Hepatocyte (in vitro differentiated cells): ENCODE measurements around the gene C1QC. TPM values are rescaled to one million over a fixed set of nuclear protein-coding genes. Genes with fewer than 3 reads are reported as not detected.

ENCODE experiments used
- DNase-seq: peaks from one replicate; pipeline ENCODE4 v3.0.0-alpha.2; 2016; ENCODE audit warnings: low spot score
- H2AFZ ChIP-seq: fragments of 200-600 bp; sonication (generic); 2 replicates; pipeline ENCODE4 v1.6.0; 2016; ENCODE audit warnings: antibody characterized with exemption, mild to moderate bottlenecking
- H3K27ac ChIP-seq: fragments of 200-600 bp; sonication (generic); 2 replicates; pipeline ENCODE4 v1.5.1; 2016; ENCODE audit warnings: mild to moderate bottlenecking
- H3K27me3 ChIP-seq: fragments of 200-600 bp; sonication (generic); 2 replicates; pipeline ENCODE4 v1.6.1; 2016
- H3K36me3 ChIP-seq: fragments of 200-600 bp; sonication (generic); replicated peaks from 2 replicates; pipeline ENCODE4 v1.5.1; 2016; ENCODE audit warnings: low read depth; ENCODE audit not compliant: insufficient read depth
- H3K4me1 ChIP-seq: fragments of 200-600 bp; sonication (generic); 2 replicates; pipeline ENCODE4 v1.5.1; 2016; ENCODE audit warnings: mild to moderate bottlenecking, moderate library complexity; ENCODE audit not compliant: insufficient read depth
- H3K4me2 ChIP-seq: fragments of 200-600 bp; sonication (generic); 2 replicates; pipeline ENCODE4 v1.6.0; 2016
- H3K4me3 ChIP-seq: fragments of 200-600 bp; sonication (generic); 2 replicates; pipeline ENCODE4 v1.5.1; 2016; ENCODE audit warnings: mild to moderate bottlenecking
- H3K79me2 ChIP-seq: fragments of 200-600 bp; sonication (generic); 2 replicates; pipeline ENCODE4 v1.6.0; 2017; ENCODE audit warnings: mild to moderate bottlenecking
- H3K9me2 ChIP-seq: fragments of 200-600 bp; sonication (generic); replicated peaks from 2 replicates; pipeline ENCODE4 v1.6.0; 2017; ENCODE audit warnings: mild to moderate bottlenecking; ENCODE audit not compliant: insufficient read depth
- H3K9me3 ChIP-seq: fragments of 200-600 bp; sonication (generic); 2 replicates; pipeline ENCODE4 v1.5.1; 2016; ENCODE audit warnings: low read depth, mild to moderate bottlenecking
- H4K20me1 ChIP-seq: fragments of 200-600 bp; sonication (generic); 2 replicates; pipeline ENCODE4 v1.6.0; 2016; ENCODE audit warnings: mild to moderate bottlenecking; ENCODE audit not compliant: insufficient read depth, poor library complexity, severe bottlenecking
- CTCF ChIP-seq: fragments of 200-600 bp; sonication (generic); IDR thresholded peaks from 2 replicates; pipeline ENCODE4 v1.5.1; 2016; ENCODE audit warnings: antibody characterized with exemption, mild to moderate bottlenecking; ENCODE audit not compliant: poor library complexity
- EZH2 ChIP-seq: fragments of 200-600 bp; sonication (generic); IDR thresholded peaks from 2 replicates; pipeline ENCODE4 v1.6.1; 2016; ENCODE audit warnings: antibody characterized with exemption, mild to moderate bottlenecking, borderline replicate concordance
- EZH2phosphoT487 ChIP-seq: fragments of 200-600 bp; sonication (generic); IDR thresholded peaks from one replicate; pipeline ENCODE4 v1.6.1; 2018; ENCODE audit warnings: antibody characterized with exemption, mild to moderate bottlenecking, low read depth, moderate library complexity; ENCODE audit not compliant: unreplicated experiment, severe bottlenecking
- WGBS: methylation state at CpG from one replicate; pipeline ENCODE4 v1.1.6; 2016; ENCODE audit warnings: low lambda C conversion rate; ENCODE audit errors: missing lambda C conversion rate; 5-methylcytosine and 5-hydroxymethylcytosine counted together
- polyA plus RNA-seq: library from polyadenylated mRNA; unstranded; fragments of >200 nt; fragmentation: Nextera tagmentation; extraction: Ambion mirVana; gene quantifications from 2 replicates; pipeline ENCODE4 v1.2.1, GENCODE V29; 2016
- total RNA-seq: library from RNA; depleted of rRNA; stranded (reverse); fragments of >200 nt; gene quantifications from 2 replicates; pipeline ENCODE4 v1.2.3, GENCODE V29; 2014

Gene C1QC
- total and polyA plus RNA-seq, 2 experiments from 2014 or later, result 4.1 to 9.2 TPM

- Histone ChIP-seq H3K27ac (no peak overlapping the region), H3K4me3 (no peak overlapping the region), H4K20me1 (no peaks in the 10 kb centered on the region), H2AFZ (no peak overlapping the region), H3K79me2 (no peaks in the 10 kb centered on the region), H3K9me2 (no peaks in the 10 kb centered on the region), H3K4me2 (no peak overlapping the region), H3K27me3 (peaks cover 17% of the 10 kb centered on the region), H3K4me1 (no peaks in the 10 kb centered on the region), H3K9me3 (no peaks in the 10 kb centered on the region), H3K36me3 (no peaks in the 10 kb centered on the region)
- no peak for TF ChIP-seq EZH2
- TF ChIP-seq CTCF, result no peak
- TF ChIP-seq EZH2phosphoT487, result no peak
- no peak for DNase-seq
- 49% methylated on average over 12 of the region's 12 CpGs for WGBS
Measured at GRCh38 chr1:22670352-22670975, 27.0 kb downstream of the C1QC start.

GRCh38 chr1:22671999-22672398 is 28.6 kb downstream of the C1QC start:
- TF ChIP-seq CTCF (no peak), EZH2phosphoT487 (no peak), EZH2 (no peak)
- Histone ChIP-seq H3K4me3 (no peak overlapping the region), H3K9me3 (no peaks in the 10 kb centered on the region), H3K27me3 (peaks cover 17% of the 10 kb centered on the region), H3K4me2 (no peak overlapping the region), H3K4me1 (no peaks in the 10 kb centered on the region), H3K36me3 (no peaks in the 10 kb centered on the region), H4K20me1 (no peaks in the 10 kb centered on the region), H3K79me2 (no peaks in the 10 kb centered on the region), H2AFZ (no peak overlapping the region), H3K9me2 (no peaks in the 10 kb centered on the region), H3K27ac (no peak overlapping the region)
- DNase-seq, result no peak
- WGBS, result 87% methylated on average over 4 of the region's 4 CpGs

- Histone ChIP-seq H4K20me1 (no peaks in the 10 kb centered on the region), H3K36me3 (no peaks in the 10 kb centered on the region), H2AFZ (no peak overlapping the region), H3K9me2 (no peaks in the 10 kb centered on the region), H3K9me3 (no peaks in the 10 kb centered on the region), H3K4me3 (no peak overlapping the region), H3K4me2 (no peak overlapping the region), H3K79me2 (no peaks in the 10 kb centered on the region), H3K27ac (no peak overlapping the region), H3K27me3 (peaks cover 17% of the 10 kb centered on the region), H3K4me1 (no peaks in the 10 kb centered on the region)
- no peak for TF ChIP-seq EZH2phosphoT487
- peak; percentile 79 for TF ChIP-seq CTCF
- DNase-seq, result peak; percentile 74
- 16% methylated on average over 17 of the region's 17 CpGs for WGBS
Measured at GRCh38 chr1:22673486-22674409, 30.3 kb downstream of the C1QC start.
